Measurements from ENCODE around the gene TPGS1. TPM values are rescaled to one million over a fixed set of nuclear protein-coding genes. Genes with fewer than 3 reads are reported as not detected.

The TPGS1 gene
- total and polyA plus RNA-seq, 12 donors: 7.1 to 22.2 (median 10.2) TPM

DNA sequence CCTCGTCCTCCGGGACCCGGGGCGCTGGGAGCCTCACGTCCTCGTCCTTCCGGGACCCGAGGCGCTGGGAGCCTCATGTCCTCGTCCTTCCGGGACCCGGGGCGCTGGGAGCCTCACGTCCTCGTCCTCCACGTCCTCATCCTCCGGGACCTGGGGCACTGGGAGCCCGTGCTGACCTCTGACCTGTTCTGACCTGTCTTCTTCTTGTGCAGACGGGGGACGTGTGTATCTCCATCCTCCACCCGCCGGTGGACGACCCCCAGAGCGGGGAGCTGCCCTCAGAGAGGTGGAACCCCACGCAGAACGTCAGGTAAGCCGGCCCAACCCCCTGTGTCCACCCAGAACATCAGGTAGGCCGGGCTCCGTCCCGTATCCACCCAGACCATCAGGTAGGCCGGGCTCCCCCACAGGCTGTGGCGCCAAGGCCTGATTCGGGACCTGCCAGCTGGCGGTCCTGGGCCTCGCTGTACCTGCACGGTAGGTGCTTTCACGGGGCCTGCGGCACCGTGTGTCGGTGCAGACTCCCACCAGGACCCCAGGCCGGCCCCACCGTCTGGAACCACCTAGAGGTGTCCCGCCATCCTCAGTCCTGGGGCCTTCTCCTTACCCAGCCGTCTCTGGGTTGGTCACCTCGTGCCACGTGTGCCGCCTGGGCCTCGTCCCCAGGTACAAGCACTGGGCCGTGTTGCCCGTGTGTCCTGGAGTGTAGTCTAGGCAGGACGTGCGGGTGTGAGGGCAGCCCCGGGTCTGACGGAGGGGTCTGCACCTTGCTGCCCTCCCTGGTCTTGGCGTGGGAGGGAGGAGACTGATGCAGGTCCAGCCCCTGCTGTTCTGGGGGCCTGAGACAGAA, 29.0 kb downstream of the TPGS1 start:
- no peak overlapping the region for H3K27ac ChIP-seq
- no peak for TF ChIP-seq CTCF (IDR thresholded peaks at IDR 0.05)

GRCh38 chr19:536881-537404, 29.6 kb downstream of the TPGS1 start:
- H3K4me3 ChIP-seq: no peak overlapping the region
- no peaks in the 10 kb centered on the region for H3K27me3 ChIP-seq
- no peak for DNase-seq
- no peak for TF ChIP-seq CTCF (IDR thresholded peaks at IDR 0.05)
- intact Hi-C loops (cut with DNase I): loop anchor here in 1 of 10 donors (10.0 kb wide), 1 partner anchor 98 kb away; the partner anchor contains the start of genes FGF22 and POLRMT
- H3K4me1 ChIP-seq: peaks cover 16 to 49% (median 34%) of the 10 kb centered on the region in 9 donors
- no peaks in the 10 kb centered on the region for H3K9me3 ChIP-seq
- 89 to 91% methylated on average over 26 of the region's 26 CpGs for WGBS, 2 donors
- ATAC-seq: no peak
- H3K27ac ChIP-seq: no peak overlapping the region
- H3K36me3 ChIP-seq: peaks cover 0 to 59% (median 51%) of the 10 kb centered on the region in 9 donors

More for the DNA sequence above, 29.0 kb downstream of the TPGS1 start:
- no peaks in the 10 kb centered on the region for H3K27me3 ChIP-seq
- intact Hi-C loops (cut with DNase I): loop anchor here in 1 of 10 donors (10.0 kb wide), 1 partner anchor 99 kb away; the partner anchor contains the start of genes FGF22 and POLRMT
- no peaks in the 10 kb centered on the region for H3K9me3 ChIP-seq
- H3K4me3 ChIP-seq: no peak overlapping the region
- ATAC-seq (no peak), DNase-seq (no peak)
- H3K4me1 ChIP-seq: peaks cover 16 to 49% (median 34%) of the 10 kb centered on the region in 9 donors
- WGBS, 2 donors: 88 to 91% methylated on average over 55 of the region's 55 CpGs
- peaks cover 0 to 53% (median 44%) of the 10 kb centered on the region in 9 donors for H3K36me3 ChIP-seq

GRCh38 chr19:538641-539428, 31.5 kb downstream of the TPGS1 start:
- ATAC-seq (no peak), DNase-seq (no peak)
- no peak overlapping the region for H3K4me3 ChIP-seq
- H3K9me3 ChIP-seq: no peaks in the 10 kb centered on the region
- 87 to 89% methylated on average over 33 to 40 of the region's 40 CpGs for WGBS, 2 donors
- intact Hi-C loops (cut with DNase I): loop anchor here in 1 of 10 donors (10.0 kb wide), 1 partner anchor 96 kb away; the partner anchor contains the start of genes FGF22 and POLRMT
- peak overlapping the region in 1 of 10 donors; percentile 11 for H3K27ac ChIP-seq
- no peak for TF ChIP-seq CTCF (IDR thresholded peaks at IDR 0.05)
- peaks cover 9 to 44% (median 25%) of the 10 kb centered on the region in 9 donors for H3K4me1 ChIP-seq
- no peaks in the 10 kb centered on the region for H3K27me3 ChIP-seq
- H3K36me3 ChIP-seq: peaks cover 0 to 75% (median 58%) of the 10 kb centered on the region in 9 donors

All from heart right ventricle (tissue), 16 donors.